Measurements from ENCODE around the gene FLVCR1.
A peak's percentile ranks its signal among the peaks of the same experiment; 100 is the strongest.

Gene FLVCR1

DNA sequence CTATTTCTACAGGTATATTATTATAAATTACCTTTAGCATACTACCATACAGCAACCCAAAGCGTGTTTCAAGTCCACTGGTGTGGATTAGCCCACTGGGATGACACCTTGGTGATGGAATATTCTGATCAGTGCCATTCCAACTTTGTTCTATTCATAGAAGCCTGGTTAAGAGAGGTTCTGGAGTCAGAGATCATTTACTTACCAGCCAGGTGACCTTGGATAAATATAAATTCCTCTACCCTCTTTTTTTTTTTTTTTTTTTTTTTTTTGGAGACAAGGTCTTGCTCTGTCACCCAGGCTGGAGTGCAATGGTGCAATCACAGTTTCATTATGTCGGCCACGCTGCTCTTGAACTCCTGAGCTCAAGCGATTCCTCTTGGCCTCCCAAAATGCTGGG, 10.5 kb upstream of the FLVCR1 start, which contains the start of gene SPATA45:
SPATA45 (minus strand) TSS at position 101 of the 400 bp plus-strand sequence. CDS start 11,500 bp downstream, outside the sequence.
- no peak within 1 kb of the TSS for H3K4me3 ChIP-seq (replicated peaks; ENCODE audit: low read depth, low read length)
- TF ChIP-seq, protein P1, sequence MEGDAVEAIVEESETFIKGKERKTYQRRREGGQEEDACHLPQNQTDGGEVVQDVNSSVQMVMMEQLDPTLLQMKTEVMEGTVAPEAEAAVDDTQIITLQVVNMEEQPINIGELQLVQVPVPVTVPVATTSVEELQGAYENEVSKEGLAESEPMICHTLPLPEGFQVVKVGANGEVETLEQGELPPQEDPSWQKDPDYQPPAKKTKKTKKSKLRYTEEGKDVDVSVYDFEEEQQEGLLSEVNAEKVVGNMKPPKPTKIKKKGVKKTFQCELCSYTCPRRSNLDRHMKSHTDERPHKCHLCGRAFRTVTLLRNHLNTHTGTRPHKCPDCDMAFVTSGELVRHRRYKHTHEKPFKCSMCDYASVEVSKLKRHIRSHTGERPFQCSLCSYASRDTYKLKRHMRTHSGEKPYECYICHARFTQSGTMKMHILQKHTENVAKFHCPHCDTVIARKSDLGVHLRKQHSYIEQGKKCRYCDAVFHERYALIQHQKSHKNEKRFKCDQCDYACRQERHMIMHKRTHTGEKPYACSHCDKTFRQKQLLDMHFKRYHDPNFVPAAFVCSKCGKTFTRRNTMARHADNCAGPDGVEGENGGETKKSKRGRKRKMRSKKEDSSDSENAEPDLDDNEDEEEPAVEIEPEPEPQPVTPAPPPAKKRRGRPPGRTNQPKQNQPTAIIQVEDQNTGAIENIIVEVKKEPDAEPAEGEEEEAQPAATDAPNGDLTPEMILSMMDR (IDR thresholded peaks at IDR 0.05; ENCODE audit: low read depth, low read length, missing control alignments) = no peak
- DNase-seq (ENCODE audit: extremely low read depth, low read depth) = no peak

DNA sequence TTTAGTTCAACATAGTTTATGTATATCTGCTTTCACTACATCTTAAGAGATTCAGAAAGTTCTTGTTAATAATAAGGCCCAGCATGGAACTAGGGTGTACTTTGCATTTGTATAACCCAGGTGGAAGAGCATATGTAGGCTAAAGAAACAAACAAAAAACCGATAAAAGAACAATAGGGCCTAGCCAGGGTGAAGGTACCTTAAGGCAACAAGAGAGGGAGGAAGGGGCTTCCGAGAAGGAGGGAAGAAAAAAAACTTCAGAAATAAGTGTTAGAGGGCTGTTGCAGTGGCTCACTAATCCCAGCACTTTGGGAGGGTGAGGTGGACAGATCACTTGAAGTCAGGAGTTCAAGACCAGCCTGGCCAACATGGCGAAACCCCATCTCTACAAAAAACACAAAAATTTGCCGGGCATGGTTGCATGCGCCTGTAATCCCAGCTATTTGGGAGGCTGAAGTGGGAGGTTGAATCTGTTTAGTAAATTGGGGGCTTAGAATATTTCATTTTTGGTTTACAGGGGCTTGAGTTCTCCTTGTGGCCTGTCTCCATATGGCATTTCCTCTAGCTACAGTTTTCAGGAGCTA, 5.9 kb upstream of the FLVCR1 start:
- no peak overlapping the region for H3K4me3 ChIP-seq (replicated peaks; ENCODE audit: low read depth, low read length)
- DNase-seq (ENCODE audit: extremely low read depth, low read depth) = no peak
- TF ChIP-seq, protein P1 (IDR thresholded peaks at IDR 0.05; ENCODE audit: low read depth, low read length, missing control alignments) = no peak

DNA sequence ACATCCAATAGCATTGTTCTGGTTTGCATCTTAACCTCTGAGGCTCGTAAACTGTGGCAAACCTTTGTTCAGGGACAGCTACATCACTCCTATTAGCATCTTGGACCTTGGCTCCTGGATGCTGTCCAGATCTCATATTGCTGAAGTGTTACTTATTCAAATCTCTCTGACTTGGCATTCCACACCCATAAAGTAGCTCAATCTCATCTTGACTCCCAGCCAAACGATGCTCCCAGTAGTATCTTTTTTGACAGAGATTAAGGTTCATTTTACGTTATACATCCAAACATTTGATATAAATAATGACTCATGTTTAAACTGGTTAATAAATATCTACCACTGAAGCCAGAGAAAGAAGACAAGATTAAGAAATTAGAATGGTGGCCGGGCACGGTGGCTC, 4.4 kb upstream of the FLVCR1 start:
- no peak overlapping the region for H3K4me3 ChIP-seq (replicated peaks; ENCODE audit: low read depth, low read length)

DNA sequence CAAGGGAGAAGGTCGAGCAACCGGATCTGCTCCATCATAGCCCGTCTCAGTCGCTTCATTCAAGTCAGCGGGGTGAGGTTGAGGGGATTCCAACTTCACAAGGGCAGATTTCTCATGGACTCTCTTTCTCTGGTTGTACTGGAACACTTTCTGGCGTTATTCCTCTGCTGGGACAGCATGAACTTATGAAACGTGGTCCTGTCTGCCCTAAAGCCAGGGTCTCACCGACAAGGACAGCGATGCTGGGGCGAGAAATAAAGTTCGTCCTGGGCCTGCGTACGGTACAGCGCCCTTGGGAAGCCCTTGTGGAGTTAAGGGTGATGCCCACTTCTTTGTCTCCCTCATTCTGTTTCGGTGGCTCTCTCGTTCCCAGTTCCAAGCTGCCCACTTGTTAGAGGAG, 1.3 kb upstream of the FLVCR1 start:
- TF ChIP-seq, protein P1 (IDR thresholded peaks at IDR 0.05; ENCODE audit: low read depth, low read length, missing control alignments) = no peak
- H3K4me3 ChIP-seq (replicated peaks; ENCODE audit: low read depth, low read length) = peak overlapping the region; percentile 89
- no peak for DNase-seq (ENCODE audit: extremely low read depth, low read depth)

More for the DNA sequence above, 4.4 kb upstream of the FLVCR1 start:
- TF ChIP-seq, protein P1 (IDR thresholded peaks at IDR 0.05; ENCODE audit: low read depth, low read length, missing control alignments) = no peak
- no peak for DNase-seq (ENCODE audit: extremely low read depth, low read depth)

DNA sequence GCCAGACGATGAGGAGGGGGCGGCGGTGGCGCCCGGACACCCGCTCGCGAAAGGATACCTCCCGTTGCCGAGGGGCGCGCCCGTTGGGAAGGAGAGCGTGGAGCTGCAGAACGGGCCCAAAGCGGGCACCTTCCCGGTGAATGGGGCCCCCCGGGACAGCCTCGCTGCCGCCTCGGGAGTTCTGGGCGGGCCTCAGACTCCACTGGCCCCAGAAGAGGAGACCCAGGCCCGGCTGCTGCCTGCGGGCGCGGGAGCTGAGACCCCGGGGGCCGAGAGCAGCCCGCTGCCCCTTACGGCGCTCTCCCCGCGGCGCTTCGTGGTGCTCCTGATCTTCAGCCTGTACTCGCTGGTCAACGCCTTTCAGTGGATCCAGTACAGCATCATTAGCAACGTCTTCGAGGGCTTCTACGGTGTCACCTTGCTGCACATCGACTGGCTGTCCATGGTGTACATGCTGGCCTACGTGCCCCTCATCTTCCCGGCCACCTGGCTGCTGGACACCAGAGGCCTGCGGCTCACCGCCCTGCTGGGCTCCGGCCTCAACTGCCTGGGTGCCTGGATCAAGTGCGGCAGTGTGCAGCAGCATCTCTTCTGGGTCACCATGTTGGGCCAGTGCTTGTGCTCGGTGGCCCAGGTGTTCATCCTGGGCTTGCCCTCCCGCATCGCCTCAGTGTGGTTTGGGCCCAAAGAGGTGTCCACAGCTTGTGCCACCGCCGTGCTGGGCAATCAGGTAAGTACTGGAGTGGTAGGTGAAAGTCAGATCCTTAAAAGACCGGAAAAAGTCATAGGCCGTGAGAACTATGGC, 588 bp downstream of the FLVCR1 start:
- H3K4me3 ChIP-seq (replicated peaks; ENCODE audit: low read depth, low read length) = peak overlapping the region; percentile 89
- TF ChIP-seq, protein P1 (IDR thresholded peaks at IDR 0.05; ENCODE audit: low read depth, low read length, missing control alignments) = no peak
- no peak for DNase-seq (ENCODE audit: extremely low read depth, low read depth)

DNA sequence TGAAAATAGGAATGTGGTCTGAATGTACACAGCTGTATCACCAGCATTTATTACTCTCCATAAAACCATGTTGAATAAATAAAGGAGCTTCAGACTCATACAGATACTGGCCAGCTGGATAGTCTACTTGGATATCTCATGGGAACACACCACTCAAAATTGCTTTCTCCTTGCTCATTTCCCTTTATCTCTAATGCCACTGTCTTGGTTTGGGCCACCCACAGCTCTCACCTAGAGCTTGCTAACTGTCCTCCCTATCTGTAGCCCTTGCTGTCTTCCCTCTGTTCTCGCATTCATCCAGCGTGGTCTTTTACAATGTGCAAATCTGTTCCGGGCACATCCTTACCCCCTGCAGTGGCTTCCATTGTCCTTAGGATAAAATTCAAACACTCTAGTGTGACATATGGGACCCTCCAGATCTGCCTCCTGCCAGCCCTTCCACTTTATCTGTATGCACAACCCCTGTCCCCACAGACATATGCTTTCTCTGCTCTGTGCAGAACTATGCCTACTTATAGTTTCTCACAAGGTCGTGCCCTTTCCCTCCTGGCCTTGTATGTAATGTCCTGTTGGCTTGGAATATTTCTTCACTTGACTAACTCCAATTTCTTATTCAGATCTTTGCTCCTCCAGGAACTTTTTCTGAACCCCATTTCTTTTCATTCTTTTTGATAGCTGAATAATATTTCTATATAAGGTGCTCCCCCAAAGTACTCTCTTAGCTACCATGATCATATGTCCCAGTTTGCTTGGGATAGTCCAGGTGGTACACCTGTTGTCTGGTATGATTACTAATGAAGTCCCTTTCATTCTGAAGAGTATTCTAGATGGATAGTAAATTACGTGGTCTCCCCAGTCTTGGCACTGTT, 2.9 kb downstream of the FLVCR1 start:
- H3K4me3 ChIP-seq (replicated peaks; ENCODE audit: low read depth, low read length) = peak overlapping the region; percentile 89
- no peak for DNase-seq (ENCODE audit: extremely low read depth, low read depth)
- TF ChIP-seq, protein P1 (IDR thresholded peaks at IDR 0.05; ENCODE audit: low read depth, low read length, missing control alignments) = no peak

Measured in HFF-Myc (cell line).